ENCODE results near the gene DDX54.

The DDX54 gene

GRCh38 chr12:113115455-113116126 lies 69.7 kb downstream of the DDX54 start:
- no peak for DNase-seq

- no peak for DNase-seq
Observed at GRCh38 chr12:113114447-113115178, 70.7 kb downstream of the DDX54 start.

- no peak for DNase-seq
Observed at GRCh38 chr12:113113397-113113796, 71.9 kb downstream of the DDX54 start.

GRCh38 chr12:113112043-113112899 lies 73.0 kb downstream of the DDX54 start:
- DNase-seq = no peak

- no peak for DNase-seq
Observed at GRCh38 chr12:113111247-113111646, 74.0 kb downstream of the DDX54 start.

GRCh38 chr12:113109872-113110599 lies 75.2 kb downstream of the DDX54 start:
- no peak for DNase-seq

GRCh38 chr12:113109360-113109759 lies 75.9 kb downstream of the DDX54 start:
- no peak for DNase-seq

- DNase-seq = no peak
Observed at GRCh38 chr12:113108308-113108707, 77.0 kb downstream of the DDX54 start.
